AG04449 (cell line): ENCODE data around the gene SLC49A3.

Experiments used
- CTCF ChIA-PET: fragments of 350-600 bp; formaldehyde crosslinking; extraction: SDS; loops from one replicate; lab custom pipeline; 2021; ENCODE audit warnings: antibody characterized with exemption; lab: Yijun Ruan, JAX
- POLR2A ChIA-PET: fragments of 400-600, 350-600 bp; formaldehyde crosslinking; extraction: SDS; loops from one replicate; lab custom pipeline; 2020; ENCODE audit warnings: antibody characterized with exemption, inconsistent platforms; lab: Yijun Ruan, JAX
- DNase-seq: peaks from one replicate; pipeline ENCODE4 v3.0.0-alpha.2; 2010; ENCODE audit warnings: low read depth, low spot score
- H3K4me3 ChIP-seq: 2 replicates; pipeline ENCODE4 v1.5.1; 2011; ENCODE audit warnings: low read depth, mild to moderate bottlenecking, control low read depth, low read length
- CTCF ChIP-seq: IDR thresholded peaks from one replicate; pipeline ENCODE4 v1.5.1; 2011; ENCODE audit warnings: mild to moderate bottlenecking, moderate library complexity, low read length, control low read depth, inconsistent platforms; ENCODE audit not compliant: insufficient read depth; ENCODE audit errors: missing control alignments

Gene SLC49A3

DNA sequence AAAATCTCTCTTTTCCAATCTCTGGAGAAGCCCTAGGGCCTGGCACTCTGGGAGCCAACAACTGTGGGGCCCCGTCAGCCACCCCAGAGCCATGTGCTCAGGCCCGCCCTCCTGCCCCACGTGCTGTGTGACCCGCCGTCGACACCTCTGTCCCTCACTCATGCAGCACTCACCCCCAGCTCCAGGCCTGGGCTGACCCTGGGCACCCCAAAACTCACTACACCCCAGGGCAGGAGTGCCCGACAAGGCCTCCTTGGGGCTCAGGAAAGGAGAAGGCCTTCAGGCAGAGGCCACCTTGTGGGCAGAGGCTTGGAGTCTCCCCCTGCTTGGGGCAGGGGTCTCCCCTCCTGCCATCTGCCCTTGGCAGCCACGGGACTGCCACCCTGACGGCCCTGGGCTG lies 8.9 kb downstream of the SLC49A3 start:
- DNase-seq, result no peak
- ChIA-PET CTCF (no interaction called here), POLR2A (no interaction called here)
- H3K4me3 ChIP-seq, result no peak overlapping the region
- TF ChIP-seq CTCF, result no peak

- ChIA-PET POLR2A (no interaction called here), CTCF (no interaction called here)
- TF ChIP-seq CTCF, result no peak
- no peak for DNase-seq
- no peak overlapping the region for H3K4me3 ChIP-seq
These were observed 9.3 kb downstream of the SLC49A3 start for GRCh38 chr4:679629-680028.

GRCh38 chr4:679104-679481 lies 9.9 kb downstream of the SLC49A3 start:
- ChIA-PET CTCF (no interaction called here), POLR2A (no interaction called here)
- H3K4me3 ChIP-seq, result no peak overlapping the region
- TF ChIP-seq CTCF, result no peak
- DNase-seq, result no peak

DNA sequence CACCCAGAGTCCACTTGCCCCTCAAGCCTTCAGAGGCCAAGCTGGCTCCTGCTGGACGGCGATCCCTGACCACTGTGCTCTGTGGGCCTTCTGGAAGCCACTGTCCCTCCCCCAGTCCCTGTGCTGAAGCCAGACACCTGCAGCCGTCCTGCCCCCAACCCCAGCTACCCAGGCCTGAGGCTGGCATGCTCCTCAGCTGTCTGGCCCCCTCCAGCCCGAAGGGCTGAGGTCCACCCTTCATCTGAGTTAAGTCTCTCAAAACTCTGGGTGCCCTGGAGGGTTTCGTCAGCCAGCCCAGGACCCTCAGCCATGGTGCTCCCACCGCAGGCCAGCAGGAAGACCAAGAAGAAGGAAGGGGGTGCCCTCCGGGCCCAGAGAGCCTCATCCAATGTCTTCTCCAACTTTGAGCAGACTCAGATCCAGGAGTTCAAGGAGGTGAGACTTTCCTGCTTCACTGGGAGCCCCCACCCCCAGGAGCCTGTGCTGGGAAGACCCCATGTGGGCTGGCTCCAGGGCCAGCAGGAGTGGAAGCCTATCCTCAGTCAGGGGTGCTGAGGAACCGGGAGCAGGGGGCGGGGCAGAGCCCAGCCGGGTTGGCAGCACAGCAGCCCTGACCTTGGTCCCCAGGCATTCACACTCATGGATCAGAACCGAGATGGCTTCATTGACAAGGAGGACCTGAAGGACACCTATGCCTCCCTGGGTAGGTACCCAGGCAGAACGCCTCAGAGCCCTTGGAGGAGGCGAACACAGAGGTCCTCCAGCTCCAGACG lies 10.4 kb downstream of the SLC49A3 start:
- H3K4me3 ChIP-seq, result no peak overlapping the region
- TF ChIP-seq CTCF, result no peak
- DNase-seq, result no peak
- ChIA-PET CTCF (no interaction called here), POLR2A (no interaction called here)

DNA sequence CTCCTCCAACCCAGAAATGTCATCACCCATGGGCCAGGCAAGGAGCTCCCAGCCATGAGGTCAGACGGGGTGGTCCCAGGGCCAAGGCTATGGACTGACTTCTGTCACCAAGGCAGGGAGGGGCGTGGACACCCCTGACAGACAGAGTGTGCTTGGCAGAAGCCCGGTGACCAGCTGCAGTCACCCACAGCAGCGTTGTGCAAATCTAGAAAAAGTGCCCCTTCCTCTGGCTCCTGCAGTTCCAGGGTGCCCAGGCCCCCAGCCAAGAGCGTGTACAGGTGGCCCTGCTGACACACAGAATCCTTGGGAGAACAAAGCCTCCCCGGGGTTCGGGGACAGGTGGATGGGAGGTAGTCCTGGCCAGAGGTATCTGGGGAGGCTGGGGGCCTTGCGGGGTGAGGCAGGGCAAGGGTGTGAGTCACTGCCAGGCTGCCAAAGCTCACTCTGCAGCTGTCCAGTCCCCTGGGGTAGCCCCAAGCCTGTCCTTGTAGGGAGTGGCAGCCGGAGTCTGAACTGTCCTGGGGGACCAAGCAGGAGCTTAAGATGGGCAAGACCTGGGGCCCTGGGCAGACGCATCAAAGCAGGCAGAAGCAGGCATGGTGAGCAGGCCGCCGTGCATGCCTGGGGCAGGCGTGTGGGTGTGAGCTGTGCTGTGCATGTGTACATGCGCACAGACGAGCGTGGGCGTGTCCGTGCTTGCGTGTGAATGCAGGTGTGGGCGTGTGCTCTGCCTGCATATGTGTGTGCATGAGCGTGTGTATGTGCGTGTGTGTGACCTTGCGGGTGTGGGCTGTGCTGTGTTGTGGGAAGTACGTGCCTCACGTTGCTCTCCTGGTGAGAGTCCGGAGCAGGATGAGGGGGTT lies 11.3 kb downstream of the SLC49A3 start:
- ChIA-PET POLR2A (no interaction called here), CTCF (no interaction called here)
- H3K4me3 ChIP-seq, result no peak overlapping the region
- no peak for DNase-seq
- no peak for TF ChIP-seq CTCF

GRCh38 chr4:676871-677235 lies 12.1 kb downstream of the SLC49A3 start:
- H3K4me3 ChIP-seq, result no peak overlapping the region
- no peak for DNase-seq
- no peak for TF ChIP-seq CTCF
- ChIA-PET CTCF (interaction anchor here (3.2 kb wide), 1 partner anchor 7 kb away, joined by 25 read pairs; no protein-coding TSS in a partner anchor), POLR2A (no interaction called here)
